ENCODE data around the gene PLK5. TPM values are rescaled to one million over a fixed set of nuclear protein-coding genes. Genes with fewer than 3 reads are reported as not detected.
A peak's percentile ranks its signal among the peaks of the same experiment; 100 is the strongest.
"Not testable (repeated sequence)": the region's sequence is repeated elsewhere in the genome, so short reads cannot be mapped to it uniquely, and the experiment has no call there.

PLK5 gene, protein sequence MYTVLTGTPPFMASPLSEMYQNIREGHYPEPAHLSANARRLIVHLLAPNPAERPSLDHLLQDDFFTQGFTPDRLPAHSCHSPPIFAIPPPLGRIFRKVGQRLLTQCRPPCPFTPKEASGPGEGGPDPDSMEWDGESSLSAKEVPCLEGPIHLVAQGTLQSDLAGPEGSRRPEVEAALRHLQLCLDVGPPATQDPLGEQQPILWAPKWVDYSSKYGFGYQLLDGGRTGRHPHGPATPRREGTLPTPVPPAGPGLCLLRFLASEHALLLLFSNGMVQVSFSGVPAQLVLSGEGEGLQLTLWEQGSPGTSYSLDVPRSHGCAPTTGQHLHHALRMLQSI
- total RNA-seq (ENCODE audit: low replicate concordance), result not detected in 2 replicates

DNA sequence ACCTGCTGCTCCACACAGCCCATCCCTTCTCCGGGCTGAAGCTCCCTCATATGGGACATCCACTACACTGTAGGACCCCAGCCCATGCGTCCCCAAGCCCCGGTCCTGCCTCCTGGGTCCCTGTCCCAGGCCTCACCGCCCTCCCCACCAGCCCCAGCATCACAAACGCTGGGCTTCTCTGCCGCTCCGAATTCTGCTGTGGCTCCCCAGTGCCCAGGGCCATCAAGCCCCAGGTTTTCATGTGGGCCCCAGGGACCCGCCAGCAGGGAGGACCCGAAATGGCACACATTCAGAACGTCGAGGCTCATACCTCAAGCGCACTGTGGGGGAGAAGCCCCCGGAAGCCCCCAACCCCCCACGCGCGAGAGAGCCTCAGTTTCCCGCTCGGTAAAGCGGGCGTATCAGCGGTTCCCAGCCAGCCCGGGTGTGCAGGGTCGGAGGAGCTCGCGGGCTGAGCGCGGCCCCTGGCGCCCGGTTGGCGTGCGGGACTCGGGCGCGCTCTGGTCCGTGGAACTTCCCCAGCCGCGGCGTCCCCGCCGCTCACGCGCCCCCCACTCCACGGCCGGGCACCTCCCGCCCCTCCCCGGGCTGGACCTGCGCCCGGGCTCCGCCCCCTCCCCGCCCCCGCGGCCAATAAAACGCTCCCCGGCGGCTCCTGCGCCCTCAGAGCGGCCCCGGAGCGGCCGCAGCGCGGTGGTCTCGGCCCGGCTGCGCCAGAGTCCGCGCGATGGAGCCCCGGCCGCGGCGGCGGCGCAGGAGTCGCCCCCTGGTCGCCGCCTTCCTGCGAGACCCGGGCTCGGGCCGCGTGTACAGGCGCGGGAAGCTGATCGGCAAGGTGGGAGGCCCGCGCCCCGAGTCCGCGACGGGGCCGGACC lies at the start of gene PLK5:
PLK5 (plus strand) TSS at position 666 of the 875 bp plus-strand sequence. CDS start 2,920 bp downstream, outside the sequence.
- TF ChIP-seq, protein P1, sequence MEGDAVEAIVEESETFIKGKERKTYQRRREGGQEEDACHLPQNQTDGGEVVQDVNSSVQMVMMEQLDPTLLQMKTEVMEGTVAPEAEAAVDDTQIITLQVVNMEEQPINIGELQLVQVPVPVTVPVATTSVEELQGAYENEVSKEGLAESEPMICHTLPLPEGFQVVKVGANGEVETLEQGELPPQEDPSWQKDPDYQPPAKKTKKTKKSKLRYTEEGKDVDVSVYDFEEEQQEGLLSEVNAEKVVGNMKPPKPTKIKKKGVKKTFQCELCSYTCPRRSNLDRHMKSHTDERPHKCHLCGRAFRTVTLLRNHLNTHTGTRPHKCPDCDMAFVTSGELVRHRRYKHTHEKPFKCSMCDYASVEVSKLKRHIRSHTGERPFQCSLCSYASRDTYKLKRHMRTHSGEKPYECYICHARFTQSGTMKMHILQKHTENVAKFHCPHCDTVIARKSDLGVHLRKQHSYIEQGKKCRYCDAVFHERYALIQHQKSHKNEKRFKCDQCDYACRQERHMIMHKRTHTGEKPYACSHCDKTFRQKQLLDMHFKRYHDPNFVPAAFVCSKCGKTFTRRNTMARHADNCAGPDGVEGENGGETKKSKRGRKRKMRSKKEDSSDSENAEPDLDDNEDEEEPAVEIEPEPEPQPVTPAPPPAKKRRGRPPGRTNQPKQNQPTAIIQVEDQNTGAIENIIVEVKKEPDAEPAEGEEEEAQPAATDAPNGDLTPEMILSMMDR (IDR thresholded peaks at IDR 0.05; ENCODE audit: insufficient read depth, low read length), result no peak
- H3K4me3 ChIP-seq (ENCODE audit: low read depth, low read length), result no peak within 1 kb of the TSS
- DNase-seq (ENCODE audit: low read depth), result no peak

DNA sequence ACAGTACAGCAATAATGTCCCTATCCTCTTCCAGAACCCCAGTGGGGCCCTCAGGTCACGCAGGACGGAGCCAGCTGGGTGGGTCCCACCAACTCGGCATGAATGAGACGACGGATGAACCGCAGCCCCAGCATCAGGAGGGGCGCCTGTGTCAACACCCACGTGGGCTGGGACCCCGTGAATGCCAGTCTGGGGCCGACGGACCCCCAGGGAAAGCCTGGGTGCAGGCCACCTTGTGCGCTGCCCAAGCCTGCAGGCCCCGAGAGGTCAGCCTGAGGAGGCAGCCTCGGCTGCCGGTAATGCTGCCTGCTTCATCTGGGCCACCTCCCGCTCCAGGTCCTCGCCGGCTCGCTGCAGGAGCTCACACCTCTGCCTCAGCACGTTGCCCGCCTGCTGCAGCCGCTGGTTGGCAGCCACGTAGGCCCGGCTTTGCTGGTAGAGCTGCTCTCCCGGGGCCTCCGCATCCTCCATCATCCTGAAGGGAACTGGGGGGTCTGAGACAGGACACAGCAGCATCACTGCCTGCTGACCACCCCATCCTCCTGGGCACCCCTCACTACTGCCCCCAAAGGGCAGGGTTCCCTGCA lies 49.0 kb upstream of the PLK5 start:
- DNase-seq (ENCODE audit: low read depth), result no peak
- no peak overlapping the region for H3K4me3 ChIP-seq (ENCODE audit: low read depth, low read length)
- TF ChIP-seq, protein P1 (IDR thresholded peaks at IDR 0.05; ENCODE audit: insufficient read depth, low read length), result no peak

DNA sequence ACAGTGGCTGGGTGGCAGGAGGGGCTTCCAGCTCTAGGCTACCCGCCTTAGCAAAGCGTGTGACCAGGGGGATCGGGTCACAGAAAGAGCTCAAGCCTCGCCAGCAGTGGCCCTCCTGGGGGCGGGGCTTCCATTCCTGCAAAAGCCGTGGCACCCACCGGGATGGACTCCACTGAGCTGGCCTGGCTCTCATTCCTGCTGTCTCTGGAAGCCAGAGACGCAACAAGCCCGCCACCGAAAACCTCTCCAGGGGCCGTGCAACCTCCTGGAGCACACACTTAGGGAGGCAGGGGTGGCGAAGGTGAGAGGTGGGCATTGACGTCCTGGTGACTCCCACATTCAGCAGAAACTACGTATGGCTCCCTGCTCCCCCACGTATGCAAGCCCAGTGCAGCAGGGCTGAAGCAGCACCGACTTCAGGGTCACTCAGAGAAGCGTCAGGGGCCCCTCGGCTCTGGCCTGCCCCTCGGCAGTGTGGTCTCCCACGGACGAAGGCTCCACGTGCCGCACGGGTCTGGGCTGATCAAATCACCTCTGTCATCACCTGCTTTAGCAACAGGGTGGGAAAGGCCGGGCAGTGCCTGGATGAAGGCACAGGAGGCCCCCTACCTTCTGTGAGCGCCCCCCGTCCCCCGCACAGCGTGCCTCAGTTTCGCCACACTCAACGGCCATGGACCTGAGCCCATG lies 48.0 kb upstream of the PLK5 start:
- no peak for DNase-seq (ENCODE audit: low read depth)
- TF ChIP-seq, protein P1 (IDR thresholded peaks at IDR 0.05; ENCODE audit: insufficient read depth, low read length), result no peak
- no peak overlapping the region for H3K4me3 ChIP-seq (ENCODE audit: low read depth, low read length)

DNA sequence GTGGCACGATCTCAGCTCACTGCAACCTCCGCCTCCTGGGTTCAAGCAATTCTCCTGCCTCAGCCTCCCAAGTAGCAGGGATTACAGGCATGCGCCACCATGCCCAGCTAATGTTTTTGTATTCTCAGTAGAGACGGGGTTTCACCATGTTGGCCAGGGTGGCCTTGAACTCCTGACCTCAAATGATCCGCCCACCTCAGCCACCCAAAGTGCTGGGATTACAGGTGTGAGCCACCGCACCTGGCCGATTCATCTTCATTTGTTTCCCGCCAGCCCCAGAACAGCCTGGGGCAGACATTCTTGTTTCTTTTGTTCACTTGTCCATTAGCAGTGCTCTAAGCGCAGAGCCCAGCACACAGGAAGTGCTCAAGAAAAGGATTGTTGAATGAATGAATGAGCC lies 46.8 kb upstream of the PLK5 start:
- not testable (repeated sequence) for DNase-seq (ENCODE audit: low read depth); H3K4me3 ChIP-seq (ENCODE audit: low read depth, low read length)

DNA sequence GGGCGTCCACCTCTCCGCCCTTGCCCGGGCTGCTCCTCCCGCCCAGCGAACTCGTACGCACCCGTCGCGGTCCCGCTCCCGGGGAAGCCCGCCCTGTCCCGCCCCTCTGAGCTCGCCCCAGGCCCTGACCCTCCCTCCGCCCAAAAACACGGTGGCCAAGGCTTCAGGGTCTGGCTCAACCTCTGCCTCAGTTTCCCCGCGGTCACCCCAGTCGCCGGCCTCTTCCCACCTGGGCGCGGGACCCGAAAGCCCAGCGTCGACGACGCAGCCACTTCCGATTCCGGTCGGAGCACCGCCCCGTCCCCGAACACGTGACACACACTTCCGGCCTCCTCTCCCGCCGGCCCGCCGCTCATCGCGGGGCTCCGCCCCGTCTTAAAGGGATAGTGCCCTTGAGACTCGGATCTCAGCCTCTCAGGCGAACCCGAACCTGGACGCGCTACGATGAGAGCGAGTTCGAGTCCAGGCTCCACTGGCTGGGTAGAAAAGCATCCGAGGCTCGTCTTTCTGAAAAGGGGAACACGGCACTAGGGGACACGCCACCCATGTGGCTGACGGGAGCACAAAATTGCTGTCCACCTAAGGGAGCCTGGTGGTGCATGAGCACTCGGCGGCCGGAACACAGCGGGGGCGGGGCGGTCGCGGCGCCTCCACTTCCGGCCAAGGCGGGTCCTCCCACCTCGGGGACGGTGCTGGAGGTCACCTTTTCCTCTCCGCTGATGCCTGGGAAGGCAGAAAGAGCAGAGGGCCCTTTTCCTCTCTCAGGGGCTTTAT lies 44.8 kb upstream of the PLK5 start, which contains the start of gene C19orf25:
C19orf25 (minus strand) TSS at position 282 of the 774 bp plus-strand sequence. CDS start 312 bp downstream, outside the sequence.
- TF ChIP-seq, protein P1 (IDR thresholded peaks at IDR 0.05; ENCODE audit: insufficient read depth, low read length), result no peak
- DNase-seq (ENCODE audit: low read depth), result peak; percentile 89
- H3K4me3 ChIP-seq (ENCODE audit: low read depth, low read length), result peak within 1 kb of the TSS; percentile 89

DNA sequence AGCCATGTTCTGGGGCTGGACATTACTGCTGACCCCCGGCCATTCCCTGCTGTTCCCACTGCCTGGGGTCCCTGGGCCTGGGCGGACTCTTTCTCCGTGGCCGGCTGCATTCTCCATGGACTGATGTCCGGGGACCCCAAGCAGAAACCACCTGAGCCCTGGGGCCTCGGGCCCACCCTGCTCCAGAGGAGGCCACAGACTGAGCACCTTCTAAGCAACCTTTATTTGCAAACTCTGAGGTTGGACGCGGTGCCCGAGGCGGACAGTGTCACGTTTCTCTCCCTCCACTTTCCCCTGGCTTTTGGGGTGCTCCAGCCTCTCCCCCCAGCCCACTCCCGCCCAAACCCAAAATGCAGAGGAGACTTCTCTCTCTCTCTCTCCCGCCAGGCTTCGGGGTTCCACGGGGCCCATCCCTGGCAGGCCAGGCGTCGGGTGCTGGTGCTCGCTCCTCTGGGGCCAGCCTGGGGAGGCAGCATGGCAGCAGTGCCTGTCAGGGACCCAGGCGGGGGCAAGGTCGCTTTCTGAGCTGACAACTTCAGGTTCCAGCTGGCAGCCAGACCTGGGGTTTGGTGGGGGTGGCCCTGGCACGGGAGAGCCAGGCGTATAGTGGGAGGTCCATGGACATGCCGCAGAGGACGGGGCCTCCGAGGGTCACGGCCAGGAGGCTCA lies 42.5 kb upstream of the PLK5 start:
- no peak for DNase-seq (ENCODE audit: low read depth)
- H3K4me3 ChIP-seq (ENCODE audit: low read depth, low read length), result no peak overlapping the region
- TF ChIP-seq, protein P1 (IDR thresholded peaks at IDR 0.05; ENCODE audit: insufficient read depth, low read length), result no peak

Measured in fibroblast of the aortic adventitia (primary cell).